Articular chondrocyte of knee joint (primary cell): Measurements from ENCODE around the gene CYFIP1. TPM values are rescaled to one million over a fixed set of nuclear protein-coding genes. Genes with fewer than 3 reads are reported as not detected.

Experiments used
- total RNA-seq: library from RNA; depleted of rRNA; stranded (reverse); fragments of >200 nt; gene quantifications from 2 replicates; pipeline ENCODE4 v1.2.3, GENCODE V29; 2012

Gene CYFIP1
- total RNA-seq, result 83.1 and 95.6 TPM in 2 replicates

GRCh38 chr15:22980189-22981050, at the start of gene CYFIP1:
TSS of gene CYFIP1 (minus strand) at chr15:22980368. CDS start at chr15:22947285, 33,083 bp downstream.

GRCh38 chr15:22838292-22839042, 141.7 kb downstream of the CYFIP1 start, which contains the start of gene NIPA2:
TSS of gene NIPA2 (plus strand) at chr15:22838666. CDS start at chr15:22851732, 13,066 bp downstream.

Other genes starting within 250 kb of the CYFIP1 start
- 7.7 and 10.8 TPM in 2 replicates for gene NIPA1, start 193.7 kb downstream of the CYFIP1 start, total RNA-seq
- 59.3 and 62.2 TPM in 2 replicates for gene NIPA2, start 141.7 kb downstream of the CYFIP1 start, total RNA-seq
- gene TUBGCP5, start 59.2 kb upstream of the CYFIP1 start, total RNA-seq, result 27.6 and 31.4 TPM in 2 replicates
- gene GOLGA6L1, start 156.5 kb upstream of the CYFIP1 start, total RNA-seq, result not detected in 2 replicates